Epithelial cell of proximal tubule (primary cell): ENCODE data around the gene ZNF274. TPM values are rescaled to one million over a fixed set of nuclear protein-coding genes. Genes with fewer than 3 reads are reported as not detected.
A peak's percentile ranks its signal among the peaks of the same experiment; 100 is the strongest.
"Not testable (repeated sequence)": the region's sequence is repeated elsewhere in the genome, so short reads cannot be mapped to it uniquely, and the experiment has no call there.

ENCODE experiments used
- DNase-seq: peaks from one replicate; pipeline ENCODE4 v3.0.0-alpha.2; 2011; ENCODE audit warnings: low read depth
- H3K4me3 ChIP-seq: 2 replicates; pipeline ENCODE4 v1.5.1; 2011; ENCODE audit warnings: low read depth, mild to moderate bottlenecking, low read length
- CTCF ChIP-seq: conservative IDR thresholded peaks from 2 replicates; pipeline ENCODE4 v1.5.1; 2012; ENCODE audit warnings: low read depth, mild to moderate bottlenecking, low read length
- total RNA-seq: library from RNA; depleted of rRNA; stranded (reverse); fragments of >200 nt; gene quantifications from 2 replicates; pipeline ENCODE4 v1.2.3, GENCODE V29; 2015

ZNF274 gene
- total RNA-seq, 1 donor from 2014 or later = 23.6 TPM

GRCh38 chr19:58228585-58229254 lies 45.9 kb downstream of the ZNF274 start, which contains the start of gene ZNF544:
TSS of gene ZNF544 (plus strand) at chr19:58228914. CDS start at chr19:58244024, 15,110 bp downstream.
- peak within 1 kb of the TSS; percentile 91 for H3K4me3 ChIP-seq
- peak; percentile 18 for TF ChIP-seq CTCF
- no peak for DNase-seq

GRCh38 chr19:58229255-58229639 lies 46.4 kb downstream of the ZNF274 start:
- TF ChIP-seq CTCF = peak; percentile 40
- peak overlapping the region; percentile 91 for H3K4me3 ChIP-seq
- no peak for DNase-seq

- H3K4me3 ChIP-seq = no peak overlapping the region
- no peak for TF ChIP-seq CTCF
- DNase-seq = no peak
These were observed 54.5 kb downstream of the ZNF274 start for GRCh38 chr19:58237324-58237723.

GRCh38 chr19:58243351-58243750 lies 60.5 kb downstream of the ZNF274 start:
- DNase-seq = no peak
- H3K4me3 ChIP-seq = no peak overlapping the region
- no peak for TF ChIP-seq CTCF

- H3K4me3 ChIP-seq = no peak overlapping the region
- no peak for DNase-seq
- TF ChIP-seq CTCF = no peak
These were observed 66.0 kb downstream of the ZNF274 start for GRCh38 chr19:58248886-58249285.

GRCh38 chr19:58252102-58252685 lies 69.3 kb downstream of the ZNF274 start:
- H3K4me3 ChIP-seq = no peak overlapping the region
- TF ChIP-seq CTCF = no peak
- DNase-seq = no peak

GRCh38 chr19:58258259-58258658 lies 75.4 kb downstream of the ZNF274 start:
- not testable (repeated sequence) for DNase-seq, H3K4me3 ChIP-seq
